ENCODE data around the gene TMX3.

TMX3 gene

GRCh38 chr18:68714712-68715496, at the start of gene TMX3:
Gene TMX3, minus strand, starts transcription at chr18:68715108. Its CDS starts 127 bp downstream, at chr18:68714981.
- peak; percentile 97 for DNase-seq

- DNase-seq = no peak
Measured at GRCh38 chr18:68764016-68764415, 49.1 kb upstream of the TMX3 start.

- no peak for DNase-seq
Measured at GRCh38 chr18:68763083-68763482, 48.2 kb upstream of the TMX3 start.

- peak; percentile 3 for DNase-seq
Measured at GRCh38 chr18:68759308-68759707, 44.4 kb upstream of the TMX3 start.

GRCh38 chr18:68757126-68757525, 42.2 kb upstream of the TMX3 start:
- DNase-seq = no peak

DNA sequence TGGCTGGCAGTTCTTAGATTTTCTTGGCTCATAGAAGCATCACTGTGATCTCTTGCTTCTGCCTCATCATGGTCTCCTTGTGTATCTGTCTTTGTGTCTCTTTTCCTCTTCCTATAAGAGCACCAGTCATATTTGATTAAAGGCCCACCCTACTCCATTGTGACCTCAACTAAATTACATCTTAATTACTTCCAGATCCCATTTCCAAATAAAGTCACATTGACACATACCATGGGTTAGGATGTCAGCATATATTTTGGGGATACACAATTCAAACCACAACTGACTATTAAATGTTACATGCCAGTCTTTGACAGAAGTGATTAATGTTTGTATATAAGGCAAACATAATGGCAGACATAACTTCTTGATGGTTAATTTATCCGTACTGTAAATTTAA, 27.3 kb upstream of the TMX3 start:
- DNase-seq = no peak

DNA sequence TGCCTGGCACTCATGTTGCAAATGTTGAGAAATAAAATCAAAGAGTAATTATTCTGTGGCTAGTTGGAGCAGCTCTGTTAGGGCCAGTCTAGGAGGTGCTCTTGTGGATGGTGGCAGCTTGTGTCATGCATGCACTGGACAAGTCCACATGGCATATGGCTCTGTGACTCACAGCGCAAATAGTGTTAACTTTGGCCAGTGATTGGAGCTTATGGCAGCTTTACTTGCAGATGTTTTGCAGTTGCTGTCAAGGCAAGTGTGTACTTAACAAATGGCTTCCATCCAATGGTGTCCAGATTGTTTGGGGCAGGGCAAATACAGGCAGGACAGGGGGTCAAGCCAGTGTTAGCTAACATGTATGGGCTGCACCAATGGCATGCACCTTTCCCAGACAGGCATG, 26.1 kb upstream of the TMX3 start:
- DNase-seq = no peak

DNA sequence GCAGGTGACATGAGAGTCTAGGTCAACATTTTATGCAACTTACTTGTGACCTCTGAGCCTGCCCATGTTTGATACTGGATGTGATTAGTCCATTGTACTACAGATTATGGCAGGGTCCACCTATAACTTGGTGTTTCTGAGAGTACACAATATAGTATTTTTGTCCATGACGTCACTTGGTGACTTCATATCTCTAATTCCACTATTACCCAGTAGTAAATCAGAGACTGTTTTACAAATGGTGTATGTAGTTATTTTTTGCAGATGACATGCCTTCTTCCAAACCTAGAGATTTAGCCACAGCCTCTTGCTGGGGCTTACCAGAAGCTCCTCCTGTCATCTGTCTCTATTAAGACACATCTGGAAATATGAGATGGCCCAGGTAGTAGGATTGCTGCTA, 24.6 kb upstream of the TMX3 start:
- no peak for DNase-seq

DNA sequence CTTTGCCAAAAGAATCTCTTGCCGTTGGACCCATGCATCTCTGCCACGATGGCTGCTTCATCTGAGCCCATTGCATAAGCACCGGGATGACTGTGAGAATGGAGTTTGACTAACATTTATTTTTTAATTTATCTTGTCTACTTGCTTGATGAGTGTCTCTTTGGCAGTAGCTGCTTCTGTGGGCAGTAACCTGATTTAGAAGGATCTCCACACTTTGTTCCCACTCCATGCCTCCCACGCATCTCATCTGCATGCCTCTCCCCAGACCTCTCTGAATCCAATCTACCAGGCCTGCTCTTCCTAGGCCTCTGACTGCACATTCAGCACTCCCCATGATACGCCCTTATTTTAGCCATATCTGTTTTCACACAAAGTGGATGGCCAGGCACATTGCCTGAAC, 23.7 kb upstream of the TMX3 start:
- DNase-seq = no peak

- peak; percentile 75 for DNase-seq
Measured at GRCh38 chr18:68735483-68736343, 20.8 kb upstream of the TMX3 start.

GRCh38 chr18:68734308-68734707, 19.4 kb upstream of the TMX3 start:
- no peak for DNase-seq

DNA sequence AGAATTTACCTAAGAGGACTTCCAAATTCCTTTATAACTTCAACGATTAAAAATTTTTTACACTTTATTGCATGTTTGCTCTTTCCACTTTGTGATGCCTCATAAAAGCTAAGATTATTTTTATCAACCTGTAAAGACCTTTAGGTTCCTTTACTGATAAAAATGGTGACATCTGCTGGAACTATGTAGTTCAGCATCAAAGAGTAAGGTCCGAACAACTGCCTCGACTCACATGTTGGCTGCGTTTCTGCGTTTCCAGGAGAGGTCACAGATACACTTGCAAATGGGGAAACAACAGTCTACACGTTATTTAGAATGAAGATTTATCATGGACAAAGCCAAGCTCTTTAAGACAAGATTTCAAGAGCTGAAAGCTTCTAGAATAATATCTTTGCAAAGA, 18.8 kb upstream of the TMX3 start:
- DNase-seq = no peak

- DNase-seq = peak; percentile 31
Measured at GRCh38 chr18:68728081-68728700, 13.3 kb upstream of the TMX3 start.

- no peak for DNase-seq
Measured at GRCh38 chr18:68727506-68727905, 12.6 kb upstream of the TMX3 start.

DNA sequence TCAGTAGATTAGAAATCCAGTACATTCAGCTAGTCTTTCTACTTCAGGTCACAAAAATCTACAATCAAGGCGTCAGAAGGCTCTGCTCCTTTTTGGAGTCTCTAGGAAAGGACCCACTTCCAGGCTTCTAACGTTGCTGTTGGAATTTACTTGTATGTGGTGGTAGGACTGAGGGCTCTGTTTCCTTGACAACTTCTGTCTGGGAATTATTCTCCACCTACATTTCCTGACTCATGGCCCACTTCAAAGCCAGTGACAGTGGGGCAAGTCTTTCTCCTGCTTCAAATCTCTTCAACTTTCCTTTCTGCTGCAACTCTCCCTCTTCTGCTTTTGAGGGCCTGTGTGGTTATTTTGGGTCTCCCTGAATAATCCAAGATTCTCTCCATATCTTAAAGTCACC, 10.4 kb upstream of the TMX3 start:
- no peak for DNase-seq

GRCh38 chr18:68724021-68724420, 9.1 kb upstream of the TMX3 start:
- no peak for DNase-seq

- no peak for DNase-seq
Measured at GRCh38 chr18:68723539-68723938, 8.6 kb upstream of the TMX3 start.

- DNase-seq = no peak
Measured at GRCh38 chr18:68722821-68723220, 7.9 kb upstream of the TMX3 start.

- DNase-seq = peak; percentile 28
Measured at GRCh38 chr18:68721681-68722583, 7.0 kb upstream of the TMX3 start.

DNA sequence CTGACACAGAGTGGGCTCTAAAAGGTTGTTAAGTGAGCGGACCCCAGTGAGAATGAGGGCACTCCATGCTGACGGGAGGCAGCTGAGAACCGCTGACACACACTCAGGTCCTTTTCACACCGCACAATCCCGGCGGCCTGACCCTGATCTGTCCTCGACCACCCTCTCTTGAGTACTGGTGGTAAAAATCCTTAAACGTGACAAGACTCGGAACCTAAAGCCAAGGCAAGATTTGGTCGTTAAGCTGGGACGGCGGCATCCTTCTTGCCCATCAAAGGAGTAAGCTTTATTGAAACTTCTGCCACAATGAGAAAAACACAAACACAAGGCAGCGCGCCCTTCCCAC, 569 bp downstream of the TMX3 start:
- peak; percentile 38 for DNase-seq

DNA sequence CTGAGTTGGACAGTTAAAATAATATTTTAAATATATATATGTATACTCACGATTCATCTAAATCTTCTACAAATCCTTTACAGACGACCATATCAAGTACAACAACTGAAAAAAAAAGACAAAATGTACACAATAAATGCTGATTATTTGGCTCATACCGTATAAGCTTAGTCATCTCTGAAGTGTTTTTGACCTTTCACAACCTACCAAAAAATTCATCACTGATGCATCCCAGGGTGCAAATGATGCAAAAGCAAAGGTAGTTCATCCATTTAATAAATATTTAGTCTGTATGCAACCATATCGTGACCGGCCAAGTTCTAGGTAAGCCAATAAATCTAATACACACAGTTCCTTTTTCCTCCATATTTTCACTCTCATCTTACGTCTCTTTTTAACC, 1.1 kb downstream of the TMX3 start:
- no peak for DNase-seq

DNA sequence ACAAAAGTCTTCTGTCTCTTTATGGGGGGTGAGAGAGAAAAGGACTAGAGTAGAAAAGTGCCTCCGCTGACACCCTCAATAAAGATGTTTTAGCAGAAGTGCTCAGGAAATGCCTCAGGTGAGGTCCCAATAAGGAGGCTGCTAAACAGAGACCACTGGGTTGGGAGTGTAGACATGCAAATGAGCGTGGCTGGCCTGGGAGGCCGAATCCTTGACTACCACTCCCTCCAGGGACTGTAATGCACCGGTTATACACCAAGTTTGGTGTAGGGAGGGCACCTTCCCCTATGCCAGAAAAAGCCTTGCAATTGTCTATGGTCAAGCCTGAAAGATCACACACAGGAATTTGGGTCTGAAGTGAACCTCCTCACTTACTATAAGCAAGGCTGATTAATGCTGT, 1.8 kb downstream of the TMX3 start:
- no peak for DNase-seq

- DNase-seq = no peak
Measured at GRCh38 chr18:68707646-68708045, 7.3 kb downstream of the TMX3 start.
